ENCODE measurements around the gene ILDR2.
A peak's percentile ranks its signal among the peaks of the same experiment; 100 is the strongest.

ILDR2 gene

GRCh38 chr1:166899769-166900168, 75.6 kb downstream of the ILDR2 start:
- no peak overlapping the region for H3K18ac ChIP-seq (ENCODE audit: low read length)
- no peak overlapping the region for H2AK5ac ChIP-seq (ENCODE audit: low read depth, low read length)
- no peak overlapping the region for H3K27ac ChIP-seq (replicated peaks; ENCODE audit: low read length)
- H4K8ac ChIP-seq (ENCODE audit: low read depth, low read length), result no peak overlapping the region
- H3K4ac ChIP-seq (ENCODE audit: low read length), result no peak overlapping the region
- no peak overlapping the region for H2BK5ac ChIP-seq (ENCODE audit: low read length)
- no peak overlapping the region for H2BK12ac ChIP-seq (ENCODE audit: low read length)
- no peak overlapping the region for H2BK15ac ChIP-seq (ENCODE audit: low read length)
- H3K14ac ChIP-seq (ENCODE audit: low read length), result no peak overlapping the region
- H3K4me1 ChIP-seq (ENCODE audit: control insufficient read depth in 2 of 2, insufficient read depth in 1 of 2, low read depth in 1 of 2, low read length in 2 of 2), result no peaks in the 10 kb centered on the region
- H3K23ac ChIP-seq (ENCODE audit: low read depth, low read length, poor library complexity), result no peak overlapping the region
- no peak overlapping the region for H2AFZ ChIP-seq (ENCODE audit: low read length)
- H3K36me3 ChIP-seq (replicated peaks in 1 of 2; ENCODE audit: control insufficient read depth in 2 of 2, insufficient read depth in 2 of 2, low read length in 2 of 2), result peaks cover 0 to 2% of the 10 kb centered on the region in 2 donors
- no peak overlapping the region for H3K9ac ChIP-seq (ENCODE audit: low read depth, low read length, poor library complexity)
- no peak overlapping the region for H4K91ac ChIP-seq (ENCODE audit: low read depth, low read length, poor library complexity)
- no peaks in the 10 kb centered on the region for H3K79me1 ChIP-seq (ENCODE audit: low read depth, low read length)
- H3K27me3 ChIP-seq (ENCODE audit: control insufficient read depth in 3 of 3, insufficient read depth in 3 of 3, low read depth in 1 of 3, low read length in 3 of 3), result no peaks in the 10 kb centered on the region
- H3K4me3 ChIP-seq (ENCODE audit: low read length in 2 of 2), result no peak overlapping the region
- peaks cover 10 to 16% of the 10 kb centered on the region in 2 donors for H3K9me3 ChIP-seq (replicated peaks in 1 of 2; ENCODE audit: control insufficient read depth in 2 of 2, insufficient read depth in 1 of 2, low read depth in 1 of 2, low read length in 2 of 2)
- no peak overlapping the region for H3K4me2 ChIP-seq (ENCODE audit: insufficient read depth, low read length, poor library complexity, severe bottlenecking)
- DNase-seq (ENCODE audit: low spot score), result no peak
- H2BK120ac ChIP-seq (ENCODE audit: low read depth, low read length), result no peak overlapping the region

- Histone ChIP-seq H2BK120ac (ENCODE audit: low read depth, low read length) (no peak overlapping the region), H2BK12ac (ENCODE audit: low read length) (no peak overlapping the region), H3K9ac (ENCODE audit: low read depth, low read length, poor library complexity) (no peak overlapping the region), H2BK5ac (ENCODE audit: low read length) (no peak overlapping the region), H2AFZ (ENCODE audit: low read length) (no peak overlapping the region), H3K4ac (ENCODE audit: low read length) (no peak overlapping the region), H3K4me3 (ENCODE audit: low read length in 2 of 2) (no peak overlapping the region), H2AK5ac (ENCODE audit: low read depth, low read length) (no peak overlapping the region), H3K4me2 (ENCODE audit: insufficient read depth, low read length, poor library complexity, severe bottlenecking) (no peak overlapping the region), H4K8ac (ENCODE audit: low read depth, low read length) (no peak overlapping the region), H2BK15ac (ENCODE audit: low read length) (no peak overlapping the region), H3K4me1 (ENCODE audit: control insufficient read depth in 2 of 2, insufficient read depth in 1 of 2, low read depth in 1 of 2, low read length in 2 of 2) (no peaks in the 10 kb centered on the region), H3K27ac (replicated peaks; ENCODE audit: low read length) (no peak overlapping the region), H3K18ac (ENCODE audit: low read length) (no peak overlapping the region), H3K79me1 (ENCODE audit: low read depth, low read length) (no peaks in the 10 kb centered on the region), H3K23ac (ENCODE audit: low read depth, low read length, poor library complexity) (no peak overlapping the region), H3K14ac (ENCODE audit: low read length) (no peak overlapping the region), H3K27me3 (ENCODE audit: control insufficient read depth in 3 of 3, insufficient read depth in 3 of 3, low read depth in 1 of 3, low read length in 3 of 3) (no peaks in the 10 kb centered on the region), H3K9me3 (replicated peaks in 1 of 2; ENCODE audit: control insufficient read depth in 2 of 2, insufficient read depth in 1 of 2, low read depth in 1 of 2, low read length in 2 of 2) (peaks cover 13 to 16% of the 10 kb centered on the region in 2 donors), H3K36me3 (replicated peaks in 1 of 2; ENCODE audit: control insufficient read depth in 2 of 2, insufficient read depth in 2 of 2, low read length in 2 of 2) (peaks cover 0 to 2% of the 10 kb centered on the region in 2 donors), H4K91ac (ENCODE audit: low read depth, low read length, poor library complexity) (no peak overlapping the region)
- no CpG with 5 or more reads among the region's 4 CpGs for WGBS, 2 donors (ENCODE audit: extremely low coverage in 2 of 2, insufficient read length in 2 of 2, insufficient replicate concordance in 1 of 2)
- no peak for DNase-seq (ENCODE audit: low spot score)
These were observed 79.6 kb downstream of the ILDR2 start for GRCh38 chr1:166895766-166896165.

GRCh38 chr1:166889776-166890175, 85.6 kb downstream of the ILDR2 start:
- Histone ChIP-seq H3K18ac (ENCODE audit: low read length) (no peak overlapping the region), H3K27me3 (ENCODE audit: control insufficient read depth in 3 of 3, insufficient read depth in 3 of 3, low read depth in 1 of 3, low read length in 3 of 3) (no peaks in the 10 kb centered on the region), H2BK120ac (ENCODE audit: low read depth, low read length) (no peak overlapping the region)

GRCh38 chr1:166888373-166889111, 86.8 kb downstream of the ILDR2 start:
- Histone ChIP-seq H2BK5ac (ENCODE audit: low read length) (no peak overlapping the region), H3K27ac (replicated peaks; ENCODE audit: low read length) (no peak overlapping the region), H3K9ac (ENCODE audit: low read depth, low read length, poor library complexity) (no peak overlapping the region), H3K4me3 (ENCODE audit: low read length in 2 of 2) (no peak overlapping the region), H4K91ac (ENCODE audit: low read depth, low read length, poor library complexity) (no peak overlapping the region), H2BK15ac (ENCODE audit: low read length) (no peak overlapping the region), H3K4me1 (ENCODE audit: control insufficient read depth in 2 of 2, insufficient read depth in 1 of 2, low read depth in 1 of 2, low read length in 2 of 2) (peaks cover 7 to 27% of the 10 kb centered on the region in 2 donors), H3K4me2 (ENCODE audit: insufficient read depth, low read length, poor library complexity, severe bottlenecking) (no peak overlapping the region), H2BK120ac (ENCODE audit: low read depth, low read length) (no peak overlapping the region), H2BK12ac (ENCODE audit: low read length) (no peak overlapping the region), H4K8ac (ENCODE audit: low read depth, low read length) (no peak overlapping the region), H3K36me3 (replicated peaks in 1 of 2; ENCODE audit: control insufficient read depth in 2 of 2, insufficient read depth in 2 of 2, low read length in 2 of 2) (no peaks in the 10 kb centered on the region), H2AFZ (ENCODE audit: low read length) (no peak overlapping the region), H3K9me3 (replicated peaks in 1 of 2; ENCODE audit: control insufficient read depth in 2 of 2, insufficient read depth in 1 of 2, low read depth in 1 of 2, low read length in 2 of 2) (peaks cover 0 to under 1% of the 10 kb centered on the region in 2 donors), H3K4ac (ENCODE audit: low read length) (no peak overlapping the region), H3K14ac (ENCODE audit: low read length) (no peak overlapping the region), H2AK5ac (ENCODE audit: low read depth, low read length) (no peak overlapping the region), H3K18ac (ENCODE audit: low read length) (no peak overlapping the region), H3K23ac (ENCODE audit: low read depth, low read length, poor library complexity) (no peak overlapping the region), H3K27me3 (ENCODE audit: control insufficient read depth in 3 of 3, insufficient read depth in 3 of 3, low read depth in 1 of 3, low read length in 3 of 3) (peaks cover 0 to 5% (median 0%) of the 10 kb centered on the region in 3 experiments), H3K79me1 (ENCODE audit: low read depth, low read length) (no peaks in the 10 kb centered on the region)
- WGBS, 2 donors (ENCODE audit: extremely low coverage in 2 of 2, insufficient read length in 2 of 2, insufficient replicate concordance in 1 of 2), result no CpG with 5 or more reads among the region's 4 CpGs
- peak; percentile 29 for DNase-seq (ENCODE audit: low spot score)

More at GRCh38 chr1:166889776-166890175, 85.6 kb downstream of the ILDR2 start:
- H4K8ac ChIP-seq (ENCODE audit: low read depth, low read length), result no peak overlapping the region
- H3K14ac ChIP-seq (ENCODE audit: low read length), result no peak overlapping the region
- no peak overlapping the region for H2BK15ac ChIP-seq (ENCODE audit: low read length)
- H3K23ac ChIP-seq (ENCODE audit: low read depth, low read length, poor library complexity), result no peak overlapping the region
- no peaks in the 10 kb centered on the region for H3K36me3 ChIP-seq (replicated peaks in 1 of 2; ENCODE audit: control insufficient read depth in 2 of 2, insufficient read depth in 2 of 2, low read length in 2 of 2)
- DNase-seq (ENCODE audit: low spot score), result no peak
- peaks cover 0 to 3% of the 10 kb centered on the region in 2 donors for H3K9me3 ChIP-seq (replicated peaks in 1 of 2; ENCODE audit: control insufficient read depth in 2 of 2, insufficient read depth in 1 of 2, low read depth in 1 of 2, low read length in 2 of 2)
- H2AFZ ChIP-seq (ENCODE audit: low read length), result no peak overlapping the region
- no peak overlapping the region for H3K4me2 ChIP-seq (ENCODE audit: insufficient read depth, low read length, poor library complexity, severe bottlenecking)
- no peaks in the 10 kb centered on the region for H3K79me1 ChIP-seq (ENCODE audit: low read depth, low read length)
- no peak overlapping the region for H3K4ac ChIP-seq (ENCODE audit: low read length)
- H3K9ac ChIP-seq (ENCODE audit: low read depth, low read length, poor library complexity), result no peak overlapping the region
- H3K27ac ChIP-seq (replicated peaks; ENCODE audit: low read length), result no peak overlapping the region
- H2BK12ac ChIP-seq (ENCODE audit: low read length), result no peak overlapping the region
- H2BK5ac ChIP-seq (ENCODE audit: low read length), result no peak overlapping the region
- H4K91ac ChIP-seq (ENCODE audit: low read depth, low read length, poor library complexity), result no peak overlapping the region
- peaks cover 7 to 27% of the 10 kb centered on the region in 2 donors for H3K4me1 ChIP-seq (ENCODE audit: control insufficient read depth in 2 of 2, insufficient read depth in 1 of 2, low read depth in 1 of 2, low read length in 2 of 2)
- no peak overlapping the region for H2AK5ac ChIP-seq (ENCODE audit: low read depth, low read length)
- no peak overlapping the region for H3K4me3 ChIP-seq (ENCODE audit: low read length in 2 of 2)

Data from neuronal stem cell (in vitro differentiated cells).